Liver (tissue), 3 donors: ENCODE results near the gene ITPKB.

Source experiments
- ATF3 ChIP-seq: IDR thresholded peaks from 2 replicates; pipeline ENCODE4 v1.6.1; 2016; ENCODE audit warnings: antibody characterized with exemption
- GABPA ChIP-seq, 2 donors: IDR thresholded peaks in 1 of 2; conservative IDR thresholded peaks in 1 of 2; 2 replicates each; pipeline ENCODE4 v1.6.1; 2016; ENCODE audit warnings: antibody characterized with exemption in 2 of 2, mild to moderate bottlenecking in 1 of 2, moderate library complexity in 1 of 2
- MAX ChIP-seq: IDR thresholded peaks from 2 replicates; pipeline ENCODE4 v1.6.1; 2016; ENCODE audit warnings: antibody characterized with exemption
- YY1 ChIP-seq: IDR thresholded peaks from 2 replicates; pipeline ENCODE4 v1.6.1; 2016; ENCODE audit warnings: antibody characterized with exemption, mild to moderate bottlenecking
- ZBTB33 ChIP-seq: IDR thresholded peaks from 2 replicates; pipeline ENCODE4 v1.6.1; 2016; ENCODE audit warnings: antibody characterized with exemption
- TF ChIP-seq, protein P1 (sequence below): fragments of 150-350 bp; IDR thresholded peaks from 2 replicates; pipeline ENCODE4 v1.5.1; 2017; ENCODE audit warnings: improper control_type of control experiment, low read depth, low read length; ENCODE audit not compliant: missing input control
- donor health status: healthy.
- donor health status: healthy.

DNA sequence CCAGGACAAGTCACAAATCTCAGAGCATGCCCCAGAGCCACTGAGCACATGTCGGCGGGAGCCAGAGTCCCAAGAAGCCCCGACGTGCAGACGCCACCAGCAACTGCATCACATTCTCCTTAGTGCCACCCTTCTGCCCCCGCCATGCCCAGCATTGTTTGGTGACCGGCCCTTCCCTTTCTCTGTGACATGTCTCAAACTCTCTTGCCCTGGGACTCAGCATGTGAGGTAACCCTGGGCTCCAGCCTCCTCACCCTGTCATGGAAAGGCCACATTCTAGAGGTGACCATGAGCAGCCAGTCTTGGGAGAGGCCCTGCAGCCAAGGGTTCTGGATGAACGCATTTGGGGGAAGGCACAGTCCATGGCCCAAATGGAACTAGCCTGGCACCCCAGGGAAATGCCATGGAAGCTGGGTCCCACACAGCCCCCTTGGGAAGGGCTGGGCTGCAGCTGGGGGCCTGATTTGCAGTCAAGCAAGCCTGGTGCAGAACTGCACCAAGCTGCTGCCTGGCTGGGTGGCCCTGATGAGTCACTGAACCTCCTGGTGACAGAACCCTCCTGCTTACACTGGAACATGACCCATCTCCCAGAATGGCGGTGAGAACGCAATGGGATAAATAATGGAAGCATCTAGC, 94.4 kb downstream of the ITPKB start:
- TF ChIP-seq YY1 (no peak), ATF3 (no peak), MAX (no peak), GABPA (IDR thresholded peaks at IDR 0.05 in 1 of 2, conservative IDR thresholded peaks at IDR 0.05 in 1 of 2) (no peak), ZBTB33 (no peak)
- TF ChIP-seq, protein P1, sequence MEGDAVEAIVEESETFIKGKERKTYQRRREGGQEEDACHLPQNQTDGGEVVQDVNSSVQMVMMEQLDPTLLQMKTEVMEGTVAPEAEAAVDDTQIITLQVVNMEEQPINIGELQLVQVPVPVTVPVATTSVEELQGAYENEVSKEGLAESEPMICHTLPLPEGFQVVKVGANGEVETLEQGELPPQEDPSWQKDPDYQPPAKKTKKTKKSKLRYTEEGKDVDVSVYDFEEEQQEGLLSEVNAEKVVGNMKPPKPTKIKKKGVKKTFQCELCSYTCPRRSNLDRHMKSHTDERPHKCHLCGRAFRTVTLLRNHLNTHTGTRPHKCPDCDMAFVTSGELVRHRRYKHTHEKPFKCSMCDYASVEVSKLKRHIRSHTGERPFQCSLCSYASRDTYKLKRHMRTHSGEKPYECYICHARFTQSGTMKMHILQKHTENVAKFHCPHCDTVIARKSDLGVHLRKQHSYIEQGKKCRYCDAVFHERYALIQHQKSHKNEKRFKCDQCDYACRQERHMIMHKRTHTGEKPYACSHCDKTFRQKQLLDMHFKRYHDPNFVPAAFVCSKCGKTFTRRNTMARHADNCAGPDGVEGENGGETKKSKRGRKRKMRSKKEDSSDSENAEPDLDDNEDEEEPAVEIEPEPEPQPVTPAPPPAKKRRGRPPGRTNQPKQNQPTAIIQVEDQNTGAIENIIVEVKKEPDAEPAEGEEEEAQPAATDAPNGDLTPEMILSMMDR, result no peak
